Ovary (tissue), 3 donors: ENCODE data around the gene CDH3.

Experiments used
- CTCF ChIP-seq, 3 donors: fragments of 450-650 bp in 2 of 3; fragments of 200-600 bp in 1 of 3; IDR thresholded peaks; one replicate each; pipeline versions ENCODE4 v1.5.1 to v1.8.0; 2016 to 2022; ENCODE audit warnings: antibody characterized with exemption in 3 of 3, mild to moderate bottlenecking in 1 of 3
- EP300 ChIP-seq: sonication (generic); formaldehyde crosslinking; IDR thresholded peaks from one replicate; pipeline ENCODE4 v1.6.1; 2017; ENCODE audit warnings: antibody characterized with exemption
- POLR2A ChIP-seq: fragments of 450-650 bp; IDR thresholded peaks from one replicate; pipeline ENCODE4 v1.6.1; 2017; ENCODE audit warnings: antibody characterized with exemption, mild to moderate bottlenecking, moderate library complexity
- donor health status: DM: no; HTN: no; CAD: no.

DNA sequence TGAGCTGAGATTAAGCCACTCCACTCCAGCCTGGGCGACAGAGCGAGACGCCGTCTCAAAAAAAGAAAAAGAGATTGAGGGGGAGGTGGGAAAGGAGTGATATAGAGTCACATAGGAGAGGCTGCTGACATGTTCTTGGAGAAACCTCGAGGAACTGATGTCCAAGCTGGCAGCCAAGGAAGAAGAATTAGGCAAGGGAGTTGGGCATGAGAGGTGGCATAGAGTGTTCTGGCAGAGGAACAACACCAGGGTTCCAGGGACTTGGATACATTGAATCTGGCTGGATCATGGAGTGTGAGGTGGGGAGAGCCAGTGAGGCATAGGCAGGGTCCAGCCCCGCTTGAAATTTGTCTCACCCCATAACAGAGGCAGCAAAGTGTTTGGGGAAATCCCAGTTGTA is 10.7 kb downstream of the CDH3 start:
- no peak for TF ChIP-seq POLR2A
- TF ChIP-seq CTCF (IDR thresholded peaks at IDR 0.05), result no peak
- TF ChIP-seq EP300, result no peak
